Osteoblast (primary cell): Measurements from ENCODE around the gene INTS4. TPM values are rescaled to one million over a fixed set of nuclear protein-coding genes. Genes with fewer than 3 reads are reported as not detected.

Experiments
- DNase-seq: peaks from one replicate; pipeline ENCODE4 v3.0.0; 2011; ENCODE audit warnings: low spot score, mixed read lengths; ENCODE audit not compliant: insufficient read length; ENCODE audit errors: missing footprints
- H2AFZ ChIP-seq: 2 replicates; pipeline ENCODE4 v1.6.0; 2011; ENCODE audit warnings: mild to moderate bottlenecking, low read length
- H3K27ac ChIP-seq: 2 replicates; pipeline ENCODE4 v1.5.1; 2011; ENCODE audit warnings: mild to moderate bottlenecking, low read depth, low read length, moderate library complexity
- H3K27me3 ChIP-seq: 2 replicates; pipeline ENCODE4 v1.6.0; 2012; ENCODE audit warnings: mild to moderate bottlenecking, control low read depth, inconsistent platforms, low read length, moderate library complexity; ENCODE audit not compliant: insufficient read depth
- H3K36me3 ChIP-seq: 2 replicates; pipeline ENCODE4 v1.5.1; 2011; ENCODE audit warnings: mild to moderate bottlenecking, low read length, control low read depth, moderate library complexity; ENCODE audit not compliant: insufficient read depth
- H3K4me1 ChIP-seq: 2 replicates; pipeline ENCODE4 v1.5.1; 2011; ENCODE audit warnings: mild to moderate bottlenecking, low read length, control low read depth, moderate library complexity; ENCODE audit not compliant: insufficient read depth
- H3K4me2 ChIP-seq: 2 replicates; pipeline ENCODE4 v1.6.0; 2011; ENCODE audit warnings: mild to moderate bottlenecking, low read length; ENCODE audit not compliant: insufficient read depth
- H3K4me3 ChIP-seq: fragments of 200-600 bp; sonication (generic); 3 replicates; pipeline ENCODE4 v1.5.1; 2012; ENCODE audit warnings: mild to moderate bottlenecking, low read length, inconsistent platforms; ENCODE audit not compliant: insufficient read depth
- H3K79me2 ChIP-seq: 2 replicates; pipeline ENCODE4 v1.6.0; 2012; ENCODE audit warnings: mild to moderate bottlenecking, low read length, control low read depth, inconsistent platforms; ENCODE audit not compliant: insufficient read depth
- H3K9me3 ChIP-seq: 2 replicates; pipeline ENCODE4 v1.5.1; 2011; ENCODE audit warnings: low read depth, low read length, control low read depth
- H4K20me1 ChIP-seq: 2 replicates; pipeline ENCODE4 v1.6.0; 2012; ENCODE audit warnings: mild to moderate bottlenecking, low read length, control low read depth; ENCODE audit not compliant: insufficient read depth
- total RNA-seq: library from RNA; depleted of rRNA; stranded (reverse); fragments of >200 nt; gene quantifications from 2 replicates; pipeline ENCODE4 v1.2.3, GENCODE V29; 2012
- TF ChIP-seq, protein P1 (sequence below): IDR thresholded peaks from 2 replicates; pipeline ENCODE4 v1.5.1; 2011; ENCODE audit warnings: mild to moderate bottlenecking, low read depth, low read length, moderate library complexity; ENCODE audit errors: extremely low read depth

Gene INTS4
- total RNA-seq, 1 donor: 35.8 TPM

DNA sequence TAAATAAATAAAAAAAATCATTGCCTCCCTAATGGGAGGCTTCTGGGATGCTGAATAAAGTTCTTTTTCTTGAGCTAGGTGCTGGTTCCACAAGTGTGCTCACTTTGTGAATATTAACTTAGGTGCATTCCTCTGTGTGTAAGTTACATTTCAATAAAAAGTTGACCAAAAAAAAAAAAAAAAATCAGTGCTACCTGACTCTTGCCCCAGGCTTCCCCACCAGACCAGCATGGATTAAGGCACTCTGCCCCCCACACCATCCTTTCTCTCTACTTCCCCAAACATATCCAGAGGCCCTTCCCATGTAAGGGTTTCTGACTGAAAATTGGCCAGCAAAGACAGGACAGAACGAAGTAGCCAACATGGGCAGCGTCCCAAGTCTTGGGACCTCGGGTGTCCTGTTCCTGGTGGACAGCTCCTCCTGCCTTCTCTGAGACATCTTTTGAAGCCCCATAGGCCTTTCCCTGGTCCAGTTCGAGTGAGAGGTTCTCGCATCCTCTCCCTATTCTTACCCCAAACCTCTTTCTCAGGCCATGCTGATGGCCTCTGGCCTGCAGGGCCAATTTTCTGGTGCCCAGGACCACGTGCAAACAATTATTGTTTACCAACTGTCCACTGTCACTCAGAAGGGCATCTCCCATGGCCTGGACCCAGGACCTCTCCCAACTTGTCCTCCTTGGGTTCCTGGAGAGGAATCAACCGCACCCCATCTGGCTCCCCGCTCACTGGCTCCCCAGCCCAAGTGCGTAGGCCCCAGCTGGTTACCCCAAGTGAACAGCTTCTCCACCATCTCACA, 43.6 kb upstream of the INTS4 start:
- TF ChIP-seq, protein P1, sequence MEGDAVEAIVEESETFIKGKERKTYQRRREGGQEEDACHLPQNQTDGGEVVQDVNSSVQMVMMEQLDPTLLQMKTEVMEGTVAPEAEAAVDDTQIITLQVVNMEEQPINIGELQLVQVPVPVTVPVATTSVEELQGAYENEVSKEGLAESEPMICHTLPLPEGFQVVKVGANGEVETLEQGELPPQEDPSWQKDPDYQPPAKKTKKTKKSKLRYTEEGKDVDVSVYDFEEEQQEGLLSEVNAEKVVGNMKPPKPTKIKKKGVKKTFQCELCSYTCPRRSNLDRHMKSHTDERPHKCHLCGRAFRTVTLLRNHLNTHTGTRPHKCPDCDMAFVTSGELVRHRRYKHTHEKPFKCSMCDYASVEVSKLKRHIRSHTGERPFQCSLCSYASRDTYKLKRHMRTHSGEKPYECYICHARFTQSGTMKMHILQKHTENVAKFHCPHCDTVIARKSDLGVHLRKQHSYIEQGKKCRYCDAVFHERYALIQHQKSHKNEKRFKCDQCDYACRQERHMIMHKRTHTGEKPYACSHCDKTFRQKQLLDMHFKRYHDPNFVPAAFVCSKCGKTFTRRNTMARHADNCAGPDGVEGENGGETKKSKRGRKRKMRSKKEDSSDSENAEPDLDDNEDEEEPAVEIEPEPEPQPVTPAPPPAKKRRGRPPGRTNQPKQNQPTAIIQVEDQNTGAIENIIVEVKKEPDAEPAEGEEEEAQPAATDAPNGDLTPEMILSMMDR: no peak
- DNase-seq: no peak
- H3K27ac ChIP-seq: no peak overlapping the region
- H3K4me2 ChIP-seq: no peak overlapping the region
- no peak overlapping the region for H3K4me3 ChIP-seq
- H3K79me2 ChIP-seq: no peaks in the 10 kb centered on the region
- no peaks in the 10 kb centered on the region for H3K36me3 ChIP-seq
- no peaks in the 10 kb centered on the region for H3K9me3 ChIP-seq
- peaks cover 18% of the 10 kb centered on the region for H3K4me1 ChIP-seq
- no peaks in the 10 kb centered on the region for H4K20me1 ChIP-seq
- H2AFZ ChIP-seq: no peak overlapping the region
- H3K27me3 ChIP-seq: no peaks in the 10 kb centered on the region

DNA sequence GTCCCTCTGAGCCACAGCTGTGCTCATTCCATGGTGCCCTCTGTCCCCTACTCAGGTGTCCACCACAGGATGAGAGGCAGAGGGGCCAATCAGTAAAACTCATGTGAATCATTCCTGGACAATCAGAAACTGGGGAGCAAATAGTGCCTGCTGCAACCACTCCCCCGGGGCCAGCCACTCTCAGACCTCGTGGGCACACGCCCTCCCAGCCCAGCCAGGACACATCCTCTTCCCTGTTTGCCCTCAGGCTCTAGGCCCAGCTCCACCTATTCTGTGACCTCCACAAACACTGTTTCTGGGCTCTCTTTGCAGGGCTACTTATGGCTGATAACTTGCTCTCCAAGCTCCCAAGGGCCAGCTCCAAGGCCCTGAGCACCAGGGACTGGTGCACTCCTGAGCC, 42.6 kb upstream of the INTS4 start:
- Histone ChIP-seq H2AFZ (peak overlapping the region; percentile 68), H3K4me2 (no peak overlapping the region), H4K20me1 (no peaks in the 10 kb centered on the region), H3K4me3 (no peak overlapping the region), H3K4me1 (peaks cover 18% of the 10 kb centered on the region), H3K79me2 (no peaks in the 10 kb centered on the region), H3K27me3 (no peaks in the 10 kb centered on the region), H3K27ac (no peak overlapping the region), H3K9me3 (no peaks in the 10 kb centered on the region), H3K36me3 (no peaks in the 10 kb centered on the region)
- DNase-seq: no peak
- TF ChIP-seq, protein P1: no peak

DNA sequence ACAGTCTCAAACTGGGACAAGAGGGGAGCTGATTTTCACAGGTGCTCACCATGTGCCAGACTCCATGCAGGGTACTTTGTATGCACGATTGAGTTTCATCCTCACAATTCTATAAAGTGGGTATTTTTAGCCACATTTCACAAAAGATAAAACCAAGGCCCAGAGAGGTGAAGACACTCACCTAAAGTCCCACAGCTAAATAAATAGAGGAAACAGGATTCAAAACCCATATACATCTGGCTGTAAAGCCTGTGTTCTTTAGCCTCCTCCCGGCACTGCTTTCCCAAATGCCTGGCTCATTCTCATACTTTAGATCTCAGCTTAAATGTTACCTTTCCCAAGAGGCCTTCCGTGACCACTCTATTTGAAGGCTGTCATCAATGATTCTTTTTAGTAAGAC, 41.8 kb upstream of the INTS4 start:
- Histone ChIP-seq H3K27me3 (no peaks in the 10 kb centered on the region), H3K4me3 (no peak overlapping the region), H3K4me1 (peaks cover 18% of the 10 kb centered on the region), H4K20me1 (no peaks in the 10 kb centered on the region), H3K36me3 (no peaks in the 10 kb centered on the region), H3K79me2 (no peaks in the 10 kb centered on the region), H2AFZ (no peak overlapping the region), H3K9me3 (no peaks in the 10 kb centered on the region), H3K4me2 (no peak overlapping the region), H3K27ac (no peak overlapping the region)
- DNase-seq: no peak
- TF ChIP-seq, protein P1: no peak

GRCh38 chr11:78034623-78035022, 40.2 kb upstream of the INTS4 start:
- peaks cover 7% of the 10 kb centered on the region for H3K4me1 ChIP-seq
- no peaks in the 10 kb centered on the region for H3K36me3 ChIP-seq
- DNase-seq: no peak
- H3K9me3 ChIP-seq: no peaks in the 10 kb centered on the region
- no peak overlapping the region for H3K27ac ChIP-seq
- no peaks in the 10 kb centered on the region for H4K20me1 ChIP-seq
- H3K27me3 ChIP-seq: no peaks in the 10 kb centered on the region
- TF ChIP-seq, protein P1: no peak
- no peaks in the 10 kb centered on the region for H3K79me2 ChIP-seq
- H3K4me3 ChIP-seq: no peak overlapping the region
- no peak overlapping the region for H2AFZ ChIP-seq
- H3K4me2 ChIP-seq: no peak overlapping the region
